HEK293 (cell line): Measurements from ENCODE around the gene IQCH.

Source experiments
- CTCF ChIA-PET: fragments of 350-600 bp; formaldehyde crosslinking; extraction: SDS; loops from one replicate; lab custom pipeline; 2021; ENCODE audit warnings: antibody characterized with exemption; lab: Yijun Ruan, JAX
- POLR2A ChIA-PET: fragments of 300-600 bp; formaldehyde crosslinking; extraction: SDS; loops from one replicate; lab custom pipeline; 2020; ENCODE audit warnings: antibody characterized with exemption, inconsistent platforms; lab: Yijun Ruan, JAX
- H3K27ac ChIP-seq: fragments of 200-500 bp; sonication (Bioruptor generic); 2 replicates; pipeline ENCODE4 v1.5.1; 2014; ENCODE audit warnings: low read depth, low read length, control low read depth, inconsistent platforms; ENCODE audit errors: extremely low read depth
- H3K36me3 ChIP-seq, 2 experiments: fragments of 200-500 bp in 1 of 2; sonication (Bioruptor generic) in 1 of 2; 1 replicate in 1 of 2; 2 replicates in 1 of 2; pipeline ENCODE4 v1.5.1; 2014 to 2017; ENCODE audit warnings: inconsistent platforms in 2 of 2, low read length in 2 of 2; ENCODE audit not compliant: control insufficient read depth in 2 of 2, insufficient read depth in 1 of 2
- H3K4me1 ChIP-seq: fragments of 200-500 bp; sonication (Bioruptor generic); 2 replicates; pipeline ENCODE4 v1.5.1; 2014; ENCODE audit warnings: mild to moderate bottlenecking, low read length, inconsistent platforms; ENCODE audit not compliant: control insufficient read depth, insufficient read depth
- H3K4me3 ChIP-seq: 2 replicates; pipeline ENCODE4 v1.5.1; 2011; ENCODE audit warnings: low read depth, mild to moderate bottlenecking, control low read depth, low read length, moderate library complexity
- H3K9me3 ChIP-seq: fragments of 200-500 bp; sonication (Bioruptor generic); 2 replicates; pipeline ENCODE4 v1.5.1; 2014; ENCODE audit warnings: low read depth, low read length, inconsistent platforms; ENCODE audit not compliant: control insufficient read depth, insufficient read depth
- GLI2 ChIP-seq: fragments of 450-650 bp; formaldehyde crosslinking; IDR thresholded peaks from 2 replicates; pipeline ENCODE4; 2017; ENCODE audit warnings: missing biosample characterization, missing genetic modification characterization, low read depth, borderline replicate concordance
- OVOL3 ChIP-seq: fragments of 450-650 bp; formaldehyde crosslinking; IDR thresholded peaks from 2 replicates; pipeline ENCODE4 v1.5.1; 2016; ENCODE audit warnings: missing biosample characterization, missing genetic modification characterization
- SCRT1 ChIP-seq: fragments of 450-650 bp; formaldehyde crosslinking; IDR thresholded peaks from 2 replicates; pipeline ENCODE4 v1.5.1; 2016; ENCODE audit warnings: missing biosample characterization, missing genetic modification characterization, borderline replicate concordance
- ZBTB6 ChIP-seq: fragments of 450-650 bp; formaldehyde crosslinking; IDR thresholded peaks from 2 replicates; pipeline ENCODE4 v1.5.1; 2017; ENCODE audit warnings: missing biosample characterization, missing genetic modification characterization
- ZNF132 ChIP-seq: fragments of 450-650 bp; formaldehyde crosslinking; IDR thresholded peaks from 2 replicates; pipeline ENCODE4 v1.5.1; 2017; ENCODE audit warnings: missing biosample characterization, missing genetic modification characterization, borderline replicate concordance
- ZNF677 ChIP-seq: fragments of 450-650 bp; IDR thresholded peaks from 2 replicates; pipeline ENCODE4 v1.5.0; 2018; ENCODE audit warnings: missing biosample characterization, mild to moderate bottlenecking, missing genetic modification characterization, moderate library complexity
- ZNF707 ChIP-seq: fragments of 450-650 bp; formaldehyde crosslinking; IDR thresholded peaks from 2 replicates; pipeline ENCODE4 v1.5.1; 2016; ENCODE audit warnings: missing biosample characterization, missing genetic modification characterization
- ZNF768 ChIP-seq: fragments of 450-650 bp; formaldehyde crosslinking; IDR thresholded peaks from 2 replicates; pipeline ENCODE4 v1.5.1; 2018; ENCODE audit warnings: missing biosample characterization, mild to moderate bottlenecking, missing genetic modification characterization
- ZNF837 ChIP-seq: fragments of 450-650 bp; formaldehyde crosslinking; IDR thresholded peaks from 2 replicates; pipeline ENCODE4 v1.5.1; 2016; ENCODE audit warnings: missing biosample characterization, missing genetic modification characterization
- ZNF843 ChIP-seq: fragments of 450-650 bp; formaldehyde crosslinking; IDR thresholded peaks from 2 replicates; pipeline ENCODE4 v1.5.1; 2016; ENCODE audit warnings: missing biosample characterization, missing genetic modification characterization
- ZSCAN23 ChIP-seq: fragments of 450-650 bp; formaldehyde crosslinking; IDR thresholded peaks from 2 replicates; pipeline ENCODE4 v1.5.1; 2016; ENCODE audit warnings: missing biosample characterization, missing genetic modification characterization
- TF ChIP-seq, protein P1 (sequence below): fragments of 450-650 bp; formaldehyde crosslinking; IDR thresholded peaks from 2 replicates; pipeline ENCODE4 v1.5.1; 2016; ENCODE audit warnings: missing biosample characterization, missing genetic modification characterization
- TF ChIP-seq, protein P2 (sequence below): fragments of 450-650 bp; formaldehyde crosslinking; IDR thresholded peaks from 2 replicates; pipeline ENCODE4 v1.5.1; 2016; ENCODE audit warnings: missing biosample characterization, missing genetic modification characterization

The IQCH gene

GRCh38 chr15:67509918-67510317 lies 255.3 kb downstream of the IQCH start:
- ChIA-PET CTCF (interaction anchor here (0.5 kb wide), 1 partner anchor 54 kb away, joined by 4 read pairs; no protein-coding TSS in a partner anchor), POLR2A (interaction anchor here (0.6 kb wide), 1 partner anchor 11 kb away, joined by 3 read pairs; the partner anchor contains the start of gene C15orf61)
- Histone ChIP-seq H3K4me3 (no peak overlapping the region), H3K36me3 (peaks cover 3 to 6% of the 10 kb centered on the region in 2 experiments; a peak in 2 of 3 replicates), H3K9me3 (no peaks in the 10 kb centered on the region), H3K4me1 (peaks cover 10% of the 10 kb centered on the region), H3K27ac (no peak overlapping the region)
- TF ChIP-seq, protein P1, sequence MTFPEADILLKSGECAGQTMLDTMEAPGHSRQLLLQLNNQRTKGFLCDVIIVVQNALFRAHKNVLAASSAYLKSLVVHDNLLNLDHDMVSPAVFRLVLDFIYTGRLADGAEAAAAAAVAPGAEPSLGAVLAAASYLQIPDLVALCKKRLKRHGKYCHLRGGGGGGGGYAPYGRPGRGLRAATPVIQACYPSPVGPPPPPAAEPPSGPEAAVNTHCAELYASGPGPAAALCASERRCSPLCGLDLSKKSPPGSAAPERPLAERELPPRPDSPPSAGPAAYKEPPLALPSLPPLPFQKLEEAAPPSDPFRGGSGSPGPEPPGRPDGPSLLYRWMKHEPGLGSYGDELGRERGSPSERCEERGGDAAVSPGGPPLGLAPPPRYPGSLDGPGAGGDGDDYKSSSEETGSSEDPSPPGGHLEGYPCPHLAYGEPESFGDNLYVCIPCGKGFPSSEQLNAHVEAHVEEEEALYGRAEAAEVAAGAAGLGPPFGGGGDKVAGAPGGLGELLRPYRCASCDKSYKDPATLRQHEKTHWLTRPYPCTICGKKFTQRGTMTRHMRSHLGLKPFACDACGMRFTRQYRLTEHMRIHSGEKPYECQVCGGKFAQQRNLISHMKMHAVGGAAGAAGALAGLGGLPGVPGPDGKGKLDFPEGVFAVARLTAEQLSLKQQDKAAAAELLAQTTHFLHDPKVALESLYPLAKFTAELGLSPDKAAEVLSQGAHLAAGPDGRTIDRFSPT = no peak
- no peak for TF ChIP-seq ZNF837 (tag by site-specific recombination)
- TF ChIP-seq ZNF707 = no peak
- no peak for TF ChIP-seq OVOL3 (tag by site-specific recombination)
- TF ChIP-seq ZNF132 = no peak

DNA sequence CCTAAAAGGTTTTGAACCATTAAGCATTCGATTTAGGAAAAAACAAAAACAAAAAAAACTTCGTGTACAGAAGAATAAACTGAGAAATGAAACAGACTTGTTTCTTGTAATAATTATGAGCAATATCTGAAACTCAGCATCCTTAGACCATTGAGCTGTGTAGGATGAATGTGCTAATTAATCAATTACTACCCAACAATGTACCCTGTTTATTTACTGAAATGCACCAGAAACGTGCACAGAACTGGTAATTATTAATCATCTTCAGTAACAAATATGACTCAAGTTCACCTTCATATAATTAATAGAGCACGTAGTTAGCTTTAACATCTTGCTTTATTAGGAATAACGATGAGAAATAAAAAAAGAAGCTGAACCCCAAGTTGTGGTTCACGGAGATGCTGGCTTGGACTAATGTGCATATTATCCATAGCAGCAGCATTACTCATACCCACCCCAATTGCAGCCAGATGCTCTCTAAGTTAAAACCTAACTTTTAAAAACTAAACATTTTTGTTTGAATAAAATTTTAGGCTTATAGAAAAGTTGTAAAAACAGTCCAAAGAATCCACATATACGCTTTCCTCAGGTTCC lies 256.1 kb downstream of the IQCH start:
- Histone ChIP-seq H3K36me3 (peaks cover 5 to 6% of the 10 kb centered on the region in 2 experiments; a peak in 2 of 3 replicates), H3K4me1 (peaks cover 10% of the 10 kb centered on the region), H3K27ac (no peak overlapping the region), H3K4me3 (no peak overlapping the region), H3K9me3 (no peaks in the 10 kb centered on the region)
- POLR2A ChIA-PET = interaction anchor here (0.6 kb wide), 1 partner anchor 10 kb away, joined by 3 read pairs; the partner anchor contains the start of gene C15orf61
- TF ChIP-seq ZBTB6 (tag by site-specific recombination) (no peak), ZSCAN23 (tag by site-specific recombination) (no peak), GLI2 (tag by site-specific recombination) (no peak)
- CTCF ChIA-PET = interaction anchor here (0.5 to 1.1 kb wide), 3 partner anchors 10 to 55 kb away, joined by 3 to 4 read pairs (median 3); no protein-coding TSS in a partner anchor

GRCh38 chr15:67511606-67512005 lies 257.0 kb downstream of the IQCH start:
- 0 out of 2 replicates have a peak, but pooled peaks have one; percentile 3 for TF ChIP-seq ZNF768 (tag by site-specific recombination)
- TF ChIP-seq SCRT1 (tag by site-specific recombination) = no peak
- TF ChIP-seq, protein P2, sequence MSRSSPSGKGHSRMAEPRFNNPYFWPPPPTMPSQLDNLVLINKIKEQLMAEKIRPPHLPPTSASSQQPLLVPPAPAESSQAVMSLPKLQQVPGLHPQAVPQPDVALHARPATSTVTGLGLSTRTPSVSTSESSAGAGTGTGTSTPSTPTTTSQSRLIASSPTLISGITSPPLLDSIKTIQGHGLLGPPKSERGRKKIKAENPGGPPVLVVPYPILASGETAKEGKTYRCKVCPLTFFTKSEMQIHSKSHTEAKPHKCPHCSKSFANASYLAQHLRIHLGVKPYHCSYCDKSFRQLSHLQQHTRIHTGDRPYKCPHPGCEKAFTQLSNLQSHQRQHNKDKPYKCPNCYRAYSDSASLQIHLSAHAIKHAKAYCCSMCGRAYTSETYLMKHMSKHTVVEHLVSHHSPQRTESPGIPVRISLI (tag by site-specific recombination) = peak; percentile 88
- no peak for TF ChIP-seq ZNF677 (tag by site-specific recombination)
- TF ChIP-seq ZNF843 (tag by site-specific recombination) = no peak
- Histone ChIP-seq H3K9me3 (no peaks in the 10 kb centered on the region), H3K36me3 (peaks cover 5 to 6% of the 10 kb centered on the region in 2 experiments; a peak in 2 of 3 replicates), H3K4me3 (no peak overlapping the region), H3K27ac (no peak overlapping the region), H3K4me1 (peaks cover 10% of the 10 kb centered on the region)
- ChIA-PET CTCF (interaction anchor here (0.8 to 1.1 kb wide), 3 partner anchors 11 to 1520 kb away, joined by 3 to 4 read pairs (median 3); no protein-coding TSS in a partner anchor), POLR2A (no interaction called here)
